SK-N-SH treated with all-trans-retinoic acid at 6 μM for 48 hours (cell line): ENCODE results near the gene SRD5A3.

ENCODE experiments used
- ATAC-seq: fragments of 200-7000 bp; cut with Tn5 transposase; 3 replicates; pipeline ENCODE4 v1.9.1; 2020; ENCODE audit warnings: mild to moderate bottlenecking, moderate library complexity
- ARNTL ChIP-seq: fragments of 450-650 bp; formaldehyde crosslinking; IDR thresholded peaks from 2 replicates; pipeline ENCODE4 v1.5.0; 2020; ENCODE audit warnings: low read depth, mild to moderate bottlenecking, moderate library complexity, borderline replicate concordance
- BACH2 ChIP-seq: fragments of 250-450 bp; sonication (Bioruptor Pico); IDR thresholded peaks from 2 replicates; pipeline ENCODE4 v1.9.0; 2021; ENCODE audit warnings: mild to moderate bottlenecking, borderline replicate concordance
- CSDC2 ChIP-seq: fragments of 250-450 bp; sonication (Bioruptor Pico); IDR thresholded peaks from 2 replicates; pipeline ENCODE4 v1.5.0; 2020; ENCODE audit warnings: mild to moderate bottlenecking, moderate library complexity
- ESRRG ChIP-seq: fragments of 250-450 bp; sonication (Bioruptor Pico); IDR thresholded peaks from 2 replicates; pipeline ENCODE4 v1.6.1; 2021; ENCODE audit warnings: mild to moderate bottlenecking
- GLIS3 ChIP-seq: fragments of 250-450 bp; sonication (Bioruptor Pico); IDR thresholded peaks from 2 replicates; pipeline ENCODE4 v1.5.0; 2020; ENCODE audit warnings: mild to moderate bottlenecking, moderate library complexity
- ISL1 ChIP-seq: fragments of 250-450 bp; sonication (Bioruptor Pico); IDR thresholded peaks from 2 replicates; pipeline ENCODE4 v2.1.2; 2022; ENCODE audit warnings: mild to moderate bottlenecking, moderate library complexity
- OSR1 ChIP-seq: fragments of 250-450 bp; sonication (Bioruptor Pico); IDR thresholded peaks from 2 replicates; pipeline ENCODE4 v1.8.0; 2022; ENCODE audit warnings: moderate library complexity, mild to moderate bottlenecking, inconsistent platforms
- PPARA ChIP-seq: fragments of 250-450 bp; sonication (Bioruptor Pico); IDR thresholded peaks from 2 replicates; pipeline ENCODE4 v1.5.0; 2020; ENCODE audit warnings: mild to moderate bottlenecking, borderline replicate concordance
- RARB ChIP-seq: fragments of 250-450 bp; sonication (Bioruptor Pico); IDR thresholded peaks from 2 replicates; pipeline ENCODE4 v1.8.0; 2021; ENCODE audit warnings: mild to moderate bottlenecking, moderate library complexity
- SNAI2 ChIP-seq: fragments of 250-450 bp; sonication (Bioruptor Pico); IDR thresholded peaks from 2 replicates; pipeline ENCODE4 v1.5.0; 2020; ENCODE audit warnings: mild to moderate bottlenecking, moderate library complexity
- TCF4 ChIP-seq: fragments of 250-450 bp; sonication (Bioruptor Pico); IDR thresholded peaks from 2 replicates; pipeline ENCODE4 v1.8.0; 2021; ENCODE audit warnings: mild to moderate bottlenecking, moderate library complexity, borderline replicate concordance
- ZC3H10 ChIP-seq: fragments of 250-450 bp; sonication (Bioruptor Pico); IDR thresholded peaks from 2 replicates; pipeline ENCODE4 v1.5.1; 2021; ENCODE audit warnings: mild to moderate bottlenecking, moderate library complexity
- ZFP3 ChIP-seq: fragments of 250-450 bp; sonication (Bioruptor Pico); IDR thresholded peaks from 2 replicates; pipeline ENCODE4 v1.5.0; 2020; ENCODE audit warnings: mild to moderate bottlenecking, moderate library complexity
- ZNF565 ChIP-seq: fragments of 450-650 bp; formaldehyde crosslinking; conservative IDR thresholded peaks from 2 replicates; pipeline ENCODE4 v1.5.0; 2020; ENCODE audit warnings: low read depth, mild to moderate bottlenecking, moderate library complexity
- ZNF70 ChIP-seq: fragments of 450-650 bp; formaldehyde crosslinking; IDR thresholded peaks from 2 replicates; pipeline ENCODE4 v1.5.0; 2020; ENCODE audit warnings: mild to moderate bottlenecking, moderate library complexity
- ZNF8 ChIP-seq: fragments of 450-650 bp; formaldehyde crosslinking; IDR thresholded peaks from 2 replicates; pipeline ENCODE4 v1.5.0; 2020; ENCODE audit warnings: mild to moderate bottlenecking, moderate library complexity
- TF ChIP-seq, protein P1 (sequence below): fragments of 250-450 bp; sonication (Bioruptor Pico); IDR thresholded peaks from 2 replicates; pipeline ENCODE4 v1.5.1; 2021; ENCODE audit warnings: mild to moderate bottlenecking, moderate library complexity
- TF ChIP-seq, protein P2 (sequence below): fragments of 250-450 bp; sonication (Bioruptor Pico); IDR thresholded peaks from 2 replicates; pipeline ENCODE4 v1.5.0; 2020; ENCODE audit warnings: mild to moderate bottlenecking, moderate library complexity
- TF ChIP-seq, protein P3 (sequence below): fragments of 250-450 bp; sonication (Bioruptor Pico); IDR thresholded peaks from 2 replicates; pipeline ENCODE4 v1.5.1; 2020; ENCODE audit warnings: low read depth, mild to moderate bottlenecking, moderate library complexity
- TF ChIP-seq, protein P4 (sequence below): fragments of 250-450 bp; sonication (Bioruptor Pico); IDR thresholded peaks from 2 replicates; pipeline ENCODE4 v1.8.0; 2021; ENCODE audit warnings: low read depth, mild to moderate bottlenecking, moderate library complexity, borderline replicate concordance

Gene SRD5A3

DNA sequence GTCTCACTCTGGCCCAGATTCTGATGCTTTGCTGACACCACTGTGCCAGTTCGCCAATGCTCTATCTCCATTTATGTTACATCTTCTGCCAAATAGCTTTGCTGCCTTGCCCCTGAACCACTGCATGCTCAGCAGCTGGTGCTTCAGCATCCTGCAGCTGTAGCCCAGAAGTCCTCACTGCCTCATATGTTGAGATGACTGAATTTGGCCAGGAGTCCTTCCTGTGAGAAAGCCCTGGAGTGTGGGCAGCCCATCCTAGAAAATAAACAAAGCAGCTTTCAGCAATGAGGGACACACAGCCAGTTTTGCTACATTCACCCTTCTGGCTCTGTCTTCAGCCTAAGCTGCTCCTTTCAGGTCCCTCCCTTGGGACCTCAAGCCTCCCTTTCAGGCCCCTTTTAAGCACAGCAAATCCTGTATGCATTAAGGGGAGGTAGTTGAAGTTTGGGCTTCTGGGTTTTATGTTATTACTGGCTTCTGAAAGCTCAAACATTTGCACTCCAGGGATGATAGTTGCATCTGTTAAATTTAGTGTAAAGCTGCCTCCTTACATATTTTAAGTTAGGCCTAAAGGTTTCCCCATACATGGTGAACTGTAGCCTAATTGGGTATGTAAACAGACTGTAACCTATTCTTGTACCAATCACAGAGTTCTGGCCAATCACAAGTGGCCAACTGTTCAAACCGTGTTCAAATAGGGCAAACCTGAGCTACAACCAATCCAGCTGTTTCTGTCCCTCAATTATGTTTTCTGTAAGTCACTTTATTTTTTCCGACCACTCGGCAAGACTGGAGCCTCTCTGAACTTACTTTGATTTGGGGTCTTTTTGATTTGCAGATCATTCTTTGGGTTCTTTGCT is 47.6 kb downstream of the SRD5A3 start:
- no peak for TF ChIP-seq BACH2 (CRISPR knock-in tag)
- TF ChIP-seq ZFP3 (CRISPR knock-in tag) = no peak
- no peak for TF ChIP-seq RARB (CRISPR knock-in tag)
- TF ChIP-seq, protein P1, sequence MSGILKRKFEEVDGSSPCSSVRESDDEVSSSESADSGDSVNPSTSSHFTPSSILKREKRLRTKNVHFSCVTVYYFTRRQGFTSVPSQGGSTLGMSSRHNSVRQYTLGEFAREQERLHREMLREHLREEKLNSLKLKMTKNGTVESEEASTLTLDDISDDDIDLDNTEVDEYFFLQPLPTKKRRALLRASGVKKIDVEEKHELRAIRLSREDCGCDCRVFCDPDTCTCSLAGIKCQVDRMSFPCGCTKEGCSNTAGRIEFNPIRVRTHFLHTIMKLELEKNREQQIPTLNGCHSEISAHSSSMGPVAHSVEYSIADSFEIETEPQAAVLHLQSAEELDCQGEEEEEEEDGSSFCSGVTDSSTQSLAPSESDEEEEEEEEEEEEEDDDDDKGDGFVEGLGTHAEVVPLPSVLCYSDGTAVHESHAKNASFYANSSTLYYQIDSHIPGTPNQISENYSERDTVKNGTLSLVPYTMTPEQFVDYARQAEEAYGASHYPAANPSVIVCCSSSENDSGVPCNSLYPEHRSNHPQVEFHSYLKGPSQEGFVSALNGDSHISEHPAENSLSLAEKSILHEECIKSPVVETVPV (CRISPR knock-in tag) = no peak
- no peak for TF ChIP-seq PPARA (CRISPR knock-in tag)
- ATAC-seq = no peak

DNA sequence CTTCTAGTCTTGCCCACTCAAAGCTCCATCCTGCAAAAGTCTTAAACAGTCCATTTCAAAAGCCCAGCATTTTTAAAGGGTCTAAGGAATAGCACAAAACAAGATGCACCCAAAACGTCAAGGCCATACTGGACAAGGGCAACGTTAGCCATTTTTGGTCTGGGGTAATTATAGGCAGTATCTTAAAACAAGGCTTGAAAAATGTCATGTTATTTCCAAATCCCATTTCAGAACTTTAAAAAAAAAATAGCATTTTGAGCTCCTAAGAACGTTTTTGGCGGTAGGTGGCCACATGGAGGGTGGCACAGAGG is 49.1 kb downstream of the SRD5A3 start:
- ATAC-seq = no peak

DNA sequence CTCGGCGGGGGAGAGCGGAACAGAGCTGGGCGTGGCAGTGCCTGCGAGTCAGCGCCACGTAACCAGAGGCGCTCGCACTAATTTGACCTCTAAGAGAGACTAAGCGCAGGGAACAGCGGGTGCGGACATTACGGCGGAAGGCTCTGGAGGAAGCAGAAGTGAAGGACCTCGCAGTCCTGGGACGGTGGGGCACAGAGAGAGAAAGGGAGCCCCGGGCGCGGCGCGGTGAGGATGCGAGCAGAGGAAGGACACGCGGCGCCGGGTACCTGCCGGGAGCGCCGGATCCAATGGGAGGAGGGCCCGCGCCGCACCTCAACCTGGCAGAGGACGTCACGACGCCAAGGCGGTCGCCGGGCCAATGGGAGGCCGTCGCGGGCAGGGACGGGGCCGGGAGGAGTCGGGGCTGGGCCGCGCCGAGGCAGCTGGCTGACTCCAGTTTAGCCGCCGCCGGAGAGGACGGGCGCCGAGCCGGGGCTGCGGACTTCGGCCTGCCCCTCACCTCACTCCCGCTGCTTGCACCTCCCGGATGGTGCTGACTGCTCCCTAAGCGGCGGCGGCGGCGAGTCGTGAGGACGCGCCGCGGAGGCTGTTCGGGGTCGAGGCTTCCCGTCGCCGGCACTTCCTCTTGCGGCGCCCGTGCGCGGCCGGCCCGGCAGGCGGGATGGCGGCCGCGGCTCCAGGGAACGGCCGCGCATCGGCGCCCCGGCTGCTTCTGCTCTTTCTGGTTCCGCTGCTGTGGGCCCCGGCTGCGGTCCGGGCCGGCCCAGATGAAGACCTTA is 49.7 kb downstream of the SRD5A3 start, which contains the start of gene TMEM165:
TMEM165 (plus strand) TSS at position 429 of the 779 bp plus-strand sequence; CDS start at position 662, 233 bp downstream.
- peak; percentile 96 for ATAC-seq
- TF ChIP-seq ZNF70 (CRISPR knock-in tag) (no peak), ESRRG (CRISPR knock-in tag) (no peak), ISL1 (CRISPR knock-in tag) (no peak), ZC3H10 (no peak), GLIS3 (no peak), RARB (CRISPR knock-in tag) (no peak), ZNF565 (CRISPR knock-in tag) (no peak), OSR1 (no peak), ZNF8 (CRISPR knock-in tag) (no peak), TCF4 (no peak)
- TF ChIP-seq, protein P2, sequence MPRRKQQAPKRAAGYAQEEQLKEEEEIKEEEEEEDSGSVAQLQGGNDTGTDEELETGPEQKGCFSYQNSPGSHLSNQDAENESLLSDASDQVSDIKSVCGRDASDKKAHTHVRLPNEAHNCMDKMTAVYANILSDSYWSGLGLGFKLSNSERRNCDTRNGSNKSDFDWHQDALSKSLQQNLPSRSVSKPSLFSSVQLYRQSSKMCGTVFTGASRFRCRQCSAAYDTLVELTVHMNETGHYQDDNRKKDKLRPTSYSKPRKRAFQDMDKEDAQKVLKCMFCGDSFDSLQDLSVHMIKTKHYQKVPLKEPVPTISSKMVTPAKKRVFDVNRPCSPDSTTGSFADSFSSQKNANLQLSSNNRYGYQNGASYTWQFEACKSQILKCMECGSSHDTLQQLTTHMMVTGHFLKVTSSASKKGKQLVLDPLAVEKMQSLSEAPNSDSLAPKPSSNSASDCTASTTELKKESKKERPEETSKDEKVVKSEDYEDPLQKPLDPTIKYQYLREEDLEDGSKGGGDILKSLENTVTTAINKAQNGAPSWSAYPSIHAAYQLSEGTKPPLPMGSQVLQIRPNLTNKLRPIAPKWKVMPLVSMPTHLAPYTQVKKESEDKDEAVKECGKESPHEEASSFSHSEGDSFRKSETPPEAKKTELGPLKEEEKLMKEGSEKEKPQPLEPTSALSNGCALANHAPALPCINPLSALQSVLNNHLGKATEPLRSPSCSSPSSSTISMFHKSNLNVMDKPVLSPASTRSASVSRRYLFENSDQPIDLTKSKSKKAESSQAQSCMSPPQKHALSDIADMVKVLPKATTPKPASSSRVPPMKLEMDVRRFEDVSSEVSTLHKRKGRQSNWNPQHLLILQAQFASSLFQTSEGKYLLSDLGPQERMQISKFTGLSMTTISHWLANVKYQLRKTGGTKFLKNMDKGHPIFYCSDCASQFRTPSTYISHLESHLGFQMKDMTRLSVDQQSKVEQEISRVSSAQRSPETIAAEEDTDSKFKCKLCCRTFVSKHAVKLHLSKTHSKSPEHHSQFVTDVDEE = no peak
- TF ChIP-seq, protein P3, sequence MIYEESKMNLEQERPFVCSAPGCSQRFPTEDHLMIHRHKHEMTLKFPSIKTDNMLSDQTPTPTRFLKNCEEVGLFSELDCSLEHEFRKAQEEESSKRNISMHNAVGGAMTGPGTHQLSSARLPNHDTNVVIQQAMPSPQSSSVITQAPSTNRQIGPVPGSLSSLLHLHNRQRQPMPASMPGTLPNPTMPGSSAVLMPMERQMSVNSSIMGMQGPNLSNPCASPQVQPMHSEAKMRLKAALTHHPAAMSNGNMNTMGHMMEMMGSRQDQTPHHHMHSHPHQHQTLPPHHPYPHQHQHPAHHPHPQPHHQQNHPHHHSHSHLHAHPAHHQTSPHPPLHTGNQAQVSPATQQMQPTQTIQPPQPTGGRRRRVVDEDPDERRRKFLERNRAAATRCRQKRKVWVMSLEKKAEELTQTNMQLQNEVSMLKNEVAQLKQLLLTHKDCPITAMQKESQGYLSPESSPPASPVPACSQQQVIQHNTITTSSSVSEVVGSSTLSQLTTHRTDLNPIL (CRISPR knock-in tag) = no peak

More for the DNA sequence above, 49.1 kb downstream of the SRD5A3 start:
- TF ChIP-seq, protein P2 = 0 out of 2 replicates have a peak, but pooled peaks have one; percentile 35
- 0 out of 2 replicates have a peak, but pooled peaks have one; percentile 38 for TF ChIP-seq ZFP3 (CRISPR knock-in tag)
- no peak for TF ChIP-seq ZNF70 (CRISPR knock-in tag)

DNA sequence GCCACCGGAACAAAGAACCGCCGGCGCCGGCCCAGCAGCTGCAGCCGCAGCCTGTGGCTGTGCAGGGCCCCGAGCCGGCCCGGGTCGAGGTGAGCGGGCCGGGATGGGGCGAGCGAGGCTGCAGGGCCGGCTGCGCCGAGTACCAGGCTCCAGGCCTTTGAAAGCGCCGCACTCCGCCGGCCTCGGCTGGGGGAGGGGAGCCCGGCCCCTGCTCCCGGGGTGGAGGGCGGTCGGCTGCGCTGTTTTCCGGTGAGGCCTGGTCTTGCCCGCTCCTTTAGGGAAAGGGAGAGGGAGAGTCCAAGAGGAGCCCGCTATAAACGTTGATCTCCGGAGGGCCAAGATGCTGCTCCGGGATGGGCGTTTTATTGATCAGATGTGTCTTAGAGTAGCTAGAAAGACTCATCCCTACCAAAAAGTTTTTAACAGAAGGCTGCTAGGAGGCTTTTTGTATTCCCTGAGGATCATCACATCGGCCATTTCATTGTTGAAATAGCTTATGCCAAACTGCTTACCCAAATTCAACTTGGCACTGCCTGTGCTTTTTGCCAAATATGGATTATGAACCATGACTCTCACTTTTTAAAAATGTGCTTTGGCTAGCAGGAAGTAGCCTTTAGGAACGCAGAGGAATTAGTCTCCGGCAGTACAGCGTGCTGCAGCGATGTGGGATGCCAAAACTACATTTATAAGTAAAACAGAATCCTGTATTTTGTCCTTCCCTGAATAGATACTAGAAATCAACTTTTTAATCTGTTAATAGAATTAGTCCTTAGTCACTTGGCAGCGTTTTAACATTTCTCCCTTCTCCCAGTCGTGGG is 50.5 kb downstream of the SRD5A3 start:
- peak; percentile 37 for ATAC-seq
- TF ChIP-seq, protein P3 (CRISPR knock-in tag) = no peak
- TF ChIP-seq GLIS3 (no peak), SNAI2 (CRISPR knock-in tag) (no peak), BACH2 (CRISPR knock-in tag) (no peak), PPARA (CRISPR knock-in tag) (no peak), ISL1 (CRISPR knock-in tag) (no peak), ARNTL (CRISPR knock-in tag) (no peak), CSDC2 (CRISPR knock-in tag) (no peak), ESRRG (CRISPR knock-in tag) (no peak), ZNF565 (CRISPR knock-in tag) (no peak)
- TF ChIP-seq, protein P4, sequence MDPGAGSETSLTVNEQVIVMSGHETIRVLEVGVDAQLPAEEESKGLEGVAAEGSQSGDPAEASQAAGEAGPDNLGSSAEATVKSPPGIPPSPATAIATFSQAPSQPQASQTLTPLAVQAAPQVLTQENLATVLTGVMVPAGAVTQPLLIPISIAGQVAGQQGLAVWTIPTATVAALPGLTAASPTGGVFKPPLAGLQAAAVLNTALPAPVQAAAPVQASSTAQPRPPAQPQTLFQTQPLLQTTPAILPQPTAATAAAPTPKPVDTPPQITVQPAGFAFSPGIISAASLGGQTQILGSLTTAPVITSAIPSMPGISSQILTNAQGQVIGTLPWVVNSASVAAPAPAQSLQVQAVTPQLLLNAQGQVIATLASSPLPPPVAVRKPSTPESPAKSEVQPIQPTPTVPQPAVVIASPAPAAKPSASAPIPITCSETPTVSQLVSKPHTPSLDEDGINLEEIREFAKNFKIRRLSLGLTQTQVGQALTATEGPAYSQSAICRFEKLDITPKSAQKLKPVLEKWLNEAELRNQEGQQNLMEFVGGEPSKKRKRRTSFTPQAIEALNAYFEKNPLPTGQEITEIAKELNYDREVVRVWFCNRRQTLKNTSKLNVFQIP (CRISPR knock-in tag) = no peak
